Dermis microvascular lymphatic vessel endothelial cell (primary cell): ENCODE measurements around the gene COL9A3. TPM values are rescaled to one million over a fixed set of nuclear protein-coding genes. Genes with fewer than 3 reads are reported as not detected.

Source experiments
- DNase-seq, 2 donors: peaks; one replicate each; pipeline versions ENCODE4 v3.0.0 to v3.0.0-alpha.2; 2010; ENCODE audit warnings: low read depth in 2 of 2
- total RNA-seq: library from RNA; depleted of rRNA; stranded (reverse); fragments of >200 nt; gene quantifications from 2 replicates; pipeline ENCODE4 v1.2.1, GENCODE V29; 2014

Gene COL9A3
- total RNA-seq, 1 donor from 2014 or later: 1.0 TPM

- DNase-seq: peak; percentile 45 to 56
These were observed 6.2 kb downstream of the COL9A3 start for GRCh38 chr20:62822788-62823651.

GRCh38 chr20:62823688-62824475 lies 7.0 kb downstream of the COL9A3 start:
- no peak for DNase-seq

- peak in 1 of 2 donors; percentile 55 for DNase-seq
These were observed 7.9 kb downstream of the COL9A3 start for GRCh38 chr20:62824476-62825332.

GRCh38 chr20:62825333-62825985 lies 8.6 kb downstream of the COL9A3 start:
- no peak for DNase-seq

GRCh38 chr20:62825986-62826645 lies 9.3 kb downstream of the COL9A3 start:
- no peak for DNase-seq

GRCh38 chr20:62826646-62827310 lies 9.9 kb downstream of the COL9A3 start:
- no peak for DNase-seq

GRCh38 chr20:62827311-62828038 lies 10.6 kb downstream of the COL9A3 start:
- no peak for DNase-seq

- DNase-seq: no peak
These were observed 11.2 kb downstream of the COL9A3 start for GRCh38 chr20:62828051-62828450.

GRCh38 chr20:62828511-62829230 lies 11.8 kb downstream of the COL9A3 start:
- DNase-seq: no peak

- no peak for DNase-seq
These were observed 12.7 kb downstream of the COL9A3 start for GRCh38 chr20:62829231-62830230.

- no peak for DNase-seq
These were observed 13.4 kb downstream of the COL9A3 start for GRCh38 chr20:62830251-62830650.

- DNase-seq: no peak
These were observed 14.0 kb downstream of the COL9A3 start for GRCh38 chr20:62830821-62831220.

- no peak for DNase-seq
These were observed 14.5 kb downstream of the COL9A3 start for GRCh38 chr20:62831361-62831788.

GRCh38 chr20:62831854-62832211 lies 15.0 kb downstream of the COL9A3 start:
- no peak for DNase-seq

GRCh38 chr20:62832212-62832922 lies 15.5 kb downstream of the COL9A3 start:
- DNase-seq: no peak

- DNase-seq: no peak
These were observed 16.1 kb downstream of the COL9A3 start for GRCh38 chr20:62832951-62833391.
